ENCODE measurements around the gene SGTB. TPM values are rescaled to one million over a fixed set of nuclear protein-coding genes. Genes with fewer than 3 reads are reported as not detected.

The SGTB gene
- total and polyA plus RNA-seq, 2 of the 8 experiments (the other 6 are each of a cell fraction or from before 2014, with no cell fraction given) = 2.2 to 18.7 TPM

DNA sequence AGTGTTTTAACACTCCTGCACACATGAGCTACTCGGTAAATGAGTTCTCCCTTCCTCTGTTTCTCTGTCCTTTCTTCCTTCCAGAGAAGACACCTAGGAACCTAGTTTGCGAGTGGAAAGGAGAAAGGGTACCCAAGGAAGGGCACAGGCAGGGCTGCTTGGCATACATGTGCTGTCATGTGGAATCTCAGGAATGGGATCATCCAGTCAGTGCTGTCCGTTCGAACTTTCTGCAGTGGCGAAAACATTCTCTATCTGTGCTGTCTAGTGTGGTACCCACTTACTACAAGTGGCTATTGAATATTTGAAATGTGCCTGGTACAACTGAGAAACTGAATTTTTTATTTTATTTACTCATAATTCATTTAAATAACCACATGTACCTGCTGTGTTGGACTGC, 28.0 kb upstream of the SGTB start (continued):
- TF ChIP-seq, protein P1, sequence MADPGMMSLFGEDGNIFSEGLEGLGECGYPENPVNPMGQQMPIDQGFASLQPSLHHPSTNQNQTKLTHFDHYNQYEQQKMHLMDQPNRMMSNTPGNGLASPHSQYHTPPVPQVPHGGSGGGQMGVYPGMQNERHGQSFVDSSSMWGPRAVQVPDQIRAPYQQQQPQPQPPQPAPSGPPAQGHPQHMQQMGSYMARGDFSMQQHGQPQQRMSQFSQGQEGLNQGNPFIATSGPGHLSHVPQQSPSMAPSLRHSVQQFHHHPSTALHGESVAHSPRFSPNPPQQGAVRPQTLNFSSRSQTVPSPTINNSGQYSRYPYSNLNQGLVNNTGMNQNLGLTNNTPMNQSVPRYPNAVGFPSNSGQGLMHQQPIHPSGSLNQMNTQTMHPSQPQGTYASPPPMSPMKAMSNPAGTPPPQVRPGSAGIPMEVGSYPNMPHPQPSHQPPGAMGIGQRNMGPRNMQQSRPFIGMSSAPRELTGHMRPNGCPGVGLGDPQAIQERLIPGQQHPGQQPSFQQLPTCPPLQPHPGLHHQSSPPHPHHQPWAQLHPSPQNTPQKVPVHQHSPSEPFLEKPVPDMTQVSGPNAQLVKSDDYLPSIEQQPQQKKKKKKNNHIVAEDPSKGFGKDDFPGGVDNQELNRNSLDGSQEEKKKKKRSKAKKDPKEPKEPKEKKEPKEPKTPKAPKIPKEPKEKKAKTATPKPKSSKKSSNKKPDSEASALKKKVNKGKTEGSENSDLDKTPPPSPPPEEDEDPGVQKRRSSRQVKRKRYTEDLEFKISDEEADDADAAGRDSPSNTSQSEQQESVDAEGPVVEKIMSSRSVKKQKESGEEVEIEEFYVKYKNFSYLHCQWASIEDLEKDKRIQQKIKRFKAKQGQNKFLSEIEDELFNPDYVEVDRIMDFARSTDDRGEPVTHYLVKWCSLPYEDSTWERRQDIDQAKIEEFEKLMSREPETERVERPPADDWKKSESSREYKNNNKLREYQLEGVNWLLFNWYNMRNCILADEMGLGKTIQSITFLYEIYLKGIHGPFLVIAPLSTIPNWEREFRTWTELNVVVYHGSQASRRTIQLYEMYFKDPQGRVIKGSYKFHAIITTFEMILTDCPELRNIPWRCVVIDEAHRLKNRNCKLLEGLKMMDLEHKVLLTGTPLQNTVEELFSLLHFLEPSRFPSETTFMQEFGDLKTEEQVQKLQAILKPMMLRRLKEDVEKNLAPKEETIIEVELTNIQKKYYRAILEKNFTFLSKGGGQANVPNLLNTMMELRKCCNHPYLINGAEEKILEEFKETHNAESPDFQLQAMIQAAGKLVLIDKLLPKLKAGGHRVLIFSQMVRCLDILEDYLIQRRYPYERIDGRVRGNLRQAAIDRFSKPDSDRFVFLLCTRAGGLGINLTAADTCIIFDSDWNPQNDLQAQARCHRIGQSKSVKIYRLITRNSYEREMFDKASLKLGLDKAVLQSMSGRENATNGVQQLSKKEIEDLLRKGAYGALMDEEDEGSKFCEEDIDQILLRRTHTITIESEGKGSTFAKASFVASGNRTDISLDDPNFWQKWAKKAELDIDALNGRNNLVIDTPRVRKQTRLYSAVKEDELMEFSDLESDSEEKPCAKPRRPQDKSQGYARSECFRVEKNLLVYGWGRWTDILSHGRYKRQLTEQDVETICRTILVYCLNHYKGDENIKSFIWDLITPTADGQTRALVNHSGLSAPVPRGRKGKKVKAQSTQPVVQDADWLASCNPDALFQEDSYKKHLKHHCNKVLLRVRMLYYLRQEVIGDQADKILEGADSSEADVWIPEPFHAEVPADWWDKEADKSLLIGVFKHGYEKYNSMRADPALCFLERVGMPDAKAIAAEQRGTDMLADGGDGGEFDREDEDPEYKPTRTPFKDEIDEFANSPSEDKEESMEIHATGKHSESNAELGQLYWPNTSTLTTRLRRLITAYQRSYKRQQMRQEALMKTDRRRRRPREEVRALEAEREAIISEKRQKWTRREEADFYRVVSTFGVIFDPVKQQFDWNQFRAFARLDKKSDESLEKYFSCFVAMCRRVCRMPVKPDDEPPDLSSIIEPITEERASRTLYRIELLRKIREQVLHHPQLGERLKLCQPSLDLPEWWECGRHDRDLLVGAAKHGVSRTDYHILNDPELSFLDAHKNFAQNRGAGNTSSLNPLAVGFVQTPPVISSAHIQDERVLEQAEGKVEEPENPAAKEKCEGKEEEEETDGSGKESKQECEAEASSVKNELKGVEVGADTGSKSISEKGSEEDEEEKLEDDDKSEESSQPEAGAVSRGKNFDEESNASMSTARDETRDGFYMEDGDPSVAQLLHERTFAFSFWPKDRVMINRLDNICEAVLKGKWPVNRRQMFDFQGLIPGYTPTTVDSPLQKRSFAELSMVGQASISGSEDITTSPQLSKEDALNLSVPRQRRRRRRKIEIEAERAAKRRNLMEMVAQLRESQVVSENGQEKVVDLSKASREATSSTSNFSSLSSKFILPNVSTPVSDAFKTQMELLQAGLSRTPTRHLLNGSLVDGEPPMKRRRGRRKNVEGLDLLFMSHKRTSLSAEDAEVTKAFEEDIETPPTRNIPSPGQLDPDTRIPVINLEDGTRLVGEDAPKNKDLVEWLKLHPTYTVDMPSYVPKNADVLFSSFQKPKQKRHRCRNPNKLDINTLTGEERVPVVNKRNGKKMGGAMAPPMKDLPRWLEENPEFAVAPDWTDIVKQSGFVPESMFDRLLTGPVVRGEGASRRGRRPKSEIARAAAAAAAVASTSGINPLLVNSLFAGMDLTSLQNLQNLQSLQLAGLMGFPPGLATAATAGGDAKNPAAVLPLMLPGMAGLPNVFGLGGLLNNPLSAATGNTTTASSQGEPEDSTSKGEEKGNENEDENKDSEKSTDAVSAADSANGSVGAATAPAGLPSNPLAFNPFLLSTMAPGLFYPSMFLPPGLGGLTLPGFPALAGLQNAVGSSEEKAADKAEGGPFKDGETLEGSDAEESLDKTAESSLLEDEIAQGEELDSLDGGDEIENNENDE (IDR thresholded peaks at IDR 0.05; ENCODE audit: insufficient replicate concordance, low read length) = no peak
- TF ChIP-seq SIN3A (conservative IDR thresholded peaks at IDR 0.05 in 1 of 2, IDR thresholded peaks at IDR 0.05 in 1 of 2; ENCODE audit: low read depth in 1 of 2, low read length in 2 of 2) (no peak), KDM1A (IDR thresholded peaks at IDR 0.05; ENCODE audit: borderline replicate concordance, low read length) (no peak), JUND (IDR thresholded peaks at IDR 0.05; ENCODE audit: low read length) (no peak), RBBP5 (IDR thresholded peaks at IDR 0.05; ENCODE audit: borderline replicate concordance, low read depth, low read length) (no peak), PHF8 (conservative IDR thresholded peaks at IDR 0.05; ENCODE audit: low read depth, low read length) (no peak), RXRA (IDR thresholded peaks at IDR 0.05; ENCODE audit: insufficient read depth, low read depth, low read length) (no peak), CHD2 (IDR thresholded peaks at IDR 0.05; ENCODE audit: low read length) (no peak), ASH2L (IDR thresholded peaks at IDR 0.05; ENCODE audit: low read length) (no peak), HDAC6 (IDR thresholded peaks at IDR 0.05; ENCODE audit: low read depth, low read length) (no peak)
